ENCODE results near the gene CDK10.
"Not testable (repeated sequence)": the region's sequence is repeated elsewhere in the genome, so short reads cannot be mapped to it uniquely, and the experiment has no call there.

Gene CDK10

GRCh38 chr16:89697161-89697615, 10.7 kb downstream of the CDK10 start:
- Histone ChIP-seq H3K9me3 (replicated peaks; ENCODE audit: insufficient read depth, low read length) (no peaks in the 10 kb centered on the region), H3F3A (ENCODE audit: insufficient read depth, low read length) (peaks cover 5% of the 10 kb centered on the region; the same call in 1 of the 2 replicates), H3K4me2 (ENCODE audit: low read depth, low read length) (no peak overlapping the region), H3K27ac (ENCODE audit: low read length) (no peak overlapping the region), H3K9me2 (replicated peaks; ENCODE audit: insufficient read depth, low read length) (no peaks in the 10 kb centered on the region), H3K4me1 (ENCODE audit: low read length) (0 out of 2 replicates have a peak, but pooled peaks cover 3% of the 10 kb centered on the region), H3K27me3 (replicated peaks; ENCODE audit: insufficient read depth, low read length) (no peaks in the 10 kb centered on the region), H3K79me2 (ENCODE audit: low read length) (no peaks in the 10 kb centered on the region; the same call in 1 of the 2 replicates), H3K36me3 (replicated peaks; ENCODE audit: insufficient read depth, low read length) (no peaks in the 10 kb centered on the region), H3K4me3 (ENCODE audit: low read length) (no peak overlapping the region), H4K20me1 (ENCODE audit: insufficient read depth, low read length) (no peaks in the 10 kb centered on the region), H3K9ac (ENCODE audit: low read length) (no peak overlapping the region), H2AFZ (ENCODE audit: low read length) (no peak overlapping the region)
- TF ChIP-seq EZH2 (optimal IDR thresholded peaks at IDR 0.05; ENCODE audit: low read depth, low read length) (no peak), EZH2phosphoT487 (IDR thresholded peaks at IDR 0.05; ENCODE audit: low read length) (no peak), CTCF (IDR thresholded peaks at IDR 0.05; ENCODE audit: low read length) (no peak)
- no peak for DNase-seq

- 0 out of 2 replicates have a peak, but pooled peaks cover 3% of the 10 kb centered on the region for H3K4me1 ChIP-seq (ENCODE audit: low read length)
- H3F3A ChIP-seq (ENCODE audit: insufficient read depth, low read length): peaks cover 6% of the 10 kb centered on the region; the same call in 1 of the 2 replicates
- TF ChIP-seq CTCF (IDR thresholded peaks at IDR 0.05; ENCODE audit: low read length) (no peak), EZH2 (optimal IDR thresholded peaks at IDR 0.05; ENCODE audit: low read depth, low read length) (no peak), EZH2phosphoT487 (IDR thresholded peaks at IDR 0.05; ENCODE audit: low read length) (no peak)
- no peak overlapping the region for H3K27ac ChIP-seq (ENCODE audit: low read length)
- no peak overlapping the region for H3K4me3 ChIP-seq (ENCODE audit: low read length)
- no peak for DNase-seq
- H3K9ac ChIP-seq (ENCODE audit: low read length): no peak overlapping the region
- no peaks in the 10 kb centered on the region for H3K27me3 ChIP-seq (replicated peaks; ENCODE audit: insufficient read depth, low read length)
- H3K36me3 ChIP-seq (replicated peaks; ENCODE audit: insufficient read depth, low read length): no peaks in the 10 kb centered on the region
- no peaks in the 10 kb centered on the region; the same call in 1 of the 2 replicates for H3K79me2 ChIP-seq (ENCODE audit: low read length)
- no peaks in the 10 kb centered on the region for H3K9me3 ChIP-seq (replicated peaks; ENCODE audit: insufficient read depth, low read length)
- H3K9me2 ChIP-seq (replicated peaks; ENCODE audit: insufficient read depth, low read length): no peaks in the 10 kb centered on the region
- H3K4me2 ChIP-seq (ENCODE audit: low read depth, low read length): no peak overlapping the region
- H2AFZ ChIP-seq (ENCODE audit: low read length): no peak overlapping the region
- no peaks in the 10 kb centered on the region for H4K20me1 ChIP-seq (ENCODE audit: insufficient read depth, low read length)
Measured at GRCh38 chr16:89697616-89698331, 11.3 kb downstream of the CDK10 start.

GRCh38 chr16:89698717-89699116, 12.2 kb downstream of the CDK10 start:
- H3K4me1 ChIP-seq (ENCODE audit: low read length); H3F3A ChIP-seq (ENCODE audit: insufficient read depth, low read length); H3K9me3 ChIP-seq (replicated peaks; ENCODE audit: insufficient read depth, low read length); H3K36me3 ChIP-seq (replicated peaks; ENCODE audit: insufficient read depth, low read length); H3K9ac ChIP-seq (ENCODE audit: low read length); H3K4me2 ChIP-seq (ENCODE audit: low read depth, low read length); H3K4me3 ChIP-seq (ENCODE audit: low read length); H3K9me2 ChIP-seq (replicated peaks; ENCODE audit: insufficient read depth, low read length); H3K27ac ChIP-seq (ENCODE audit: low read length); H3K79me2 ChIP-seq (ENCODE audit: low read length); H3K27me3 ChIP-seq (replicated peaks; ENCODE audit: insufficient read depth, low read length); H4K20me1 ChIP-seq (ENCODE audit: insufficient read depth, low read length); DNase-seq; H2AFZ ChIP-seq (ENCODE audit: low read length): not testable (repeated sequence)

GRCh38 chr16:89699629-89700099, 13.2 kb downstream of the CDK10 start:
- not testable (repeated sequence) for H3K27ac ChIP-seq (ENCODE audit: low read length); H3K9me2 ChIP-seq (replicated peaks; ENCODE audit: insufficient read depth, low read length); H3K4me3 ChIP-seq (ENCODE audit: low read length); H3K4me1 ChIP-seq (ENCODE audit: low read length); H3K9ac ChIP-seq (ENCODE audit: low read length); H3K9me3 ChIP-seq (replicated peaks; ENCODE audit: insufficient read depth, low read length); H3F3A ChIP-seq (ENCODE audit: insufficient read depth, low read length); H4K20me1 ChIP-seq (ENCODE audit: insufficient read depth, low read length); H3K36me3 ChIP-seq (replicated peaks; ENCODE audit: insufficient read depth, low read length); H3K79me2 ChIP-seq (ENCODE audit: low read length); DNase-seq; H2AFZ ChIP-seq (ENCODE audit: low read length); H3K27me3 ChIP-seq (replicated peaks; ENCODE audit: insufficient read depth, low read length)
- H3K4me2 ChIP-seq (ENCODE audit: low read depth, low read length): peak overlapping the region; percentile 55
